Endometrial microvascular endothelial cells (primary cell): ENCODE data around the gene RCSD1. TPM values are rescaled to one million over a fixed set of nuclear protein-coding genes. Genes with fewer than 3 reads are reported as not detected.

Experiments used
- in situ Hi-C: cut with HindIII; loops from 2 replicates; pipeline ENCODE4 v1.10.0; 2017; ENCODE audit warnings: low sequenced_read_pairs, low pct_unique_long_range_greater_than_20kb; ENCODE audit errors: inconsistent ontology term
- total RNA-seq: library from RNA; depleted of rRNA; stranded (reverse); fragments of >200 nt; gene quantifications from one replicate; pipeline ENCODE4 v1.2.3, GENCODE V29; 2015; ENCODE audit errors: inconsistent ontology term

Gene RCSD1
- total RNA-seq, 1 donor from 2014 or later: not detected

GRCh38 chr1:167749741-167750140, 119.7 kb downstream of the RCSD1 start:
- in situ Hi-C loops: no loop called here

GRCh38 chr1:167750641-167751040, 120.6 kb downstream of the RCSD1 start:
- in situ Hi-C loops: no loop called here

DNA sequence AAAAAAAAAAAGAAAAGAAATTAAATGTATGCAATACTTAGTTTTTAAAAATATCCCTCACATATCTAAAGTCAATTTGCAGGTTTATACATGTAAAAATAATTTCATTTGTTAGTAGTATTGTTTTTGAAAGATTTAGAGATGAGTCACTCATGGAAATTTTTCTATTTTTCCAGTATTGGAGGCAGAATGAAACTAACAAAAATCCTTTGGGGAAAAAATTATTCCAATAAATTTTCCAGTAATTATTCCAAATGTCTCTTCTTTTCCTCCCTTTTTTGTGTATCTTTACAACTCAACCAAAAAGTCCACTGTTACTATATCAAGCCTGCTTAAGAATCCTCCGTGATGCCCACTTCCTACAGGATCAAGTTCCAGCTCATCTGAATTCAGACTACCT, 121.6 kb downstream of the RCSD1 start:
- in situ Hi-C loops: no loop called here

GRCh38 chr1:167752219-167752985, 122.4 kb downstream of the RCSD1 start:
- in situ Hi-C loops: no loop called here

DNA sequence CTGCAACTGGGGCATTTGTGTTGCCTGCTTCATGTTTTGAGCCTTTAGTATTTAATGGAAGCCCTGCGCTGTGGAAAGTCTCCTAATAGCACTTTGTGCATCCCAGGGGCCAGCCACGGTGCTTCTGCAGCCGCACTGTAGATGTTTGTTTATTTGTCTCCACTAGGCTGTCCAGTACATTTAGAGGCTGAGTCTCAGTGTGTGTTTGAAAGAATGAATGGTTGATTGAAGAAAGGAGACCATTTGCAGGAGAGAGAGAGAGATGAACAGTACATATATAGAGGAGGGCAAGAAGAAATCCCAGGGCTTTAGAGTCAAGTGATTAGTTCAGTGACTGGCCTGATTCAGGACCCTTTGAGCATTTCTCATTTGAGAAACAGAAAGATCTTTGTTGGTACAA, 125.6 kb downstream of the RCSD1 start:
- in situ Hi-C loops: no loop called here

Other genes starting within 250 kb of the RCSD1 start
- not detected for gene CD247, start 111.7 kb upstream of the RCSD1 start, total RNA-seq
- 28.3 TPM for gene CREG1, start 76.5 kb upstream of the RCSD1 start, total RNA-seq
- 103 TPM for gene MPZL1, start 91.8 kb downstream of the RCSD1 start, total RNA-seq